Mesendoderm (in vitro differentiated cells): ENCODE data around the gene CD101.

Source experiments
- DNase-seq: peaks from one replicate; pipeline ENCODE4 v3.0.0; 2013
- H2AK5ac ChIP-seq: 2 replicates; pipeline ENCODE4 v1.6.1; 2013; ENCODE audit warnings: low read length, inconsistent platforms
- H2BK120ac ChIP-seq: 2 replicates; pipeline ENCODE4 v1.6.1; 2013; ENCODE audit warnings: low read depth, mild to moderate bottlenecking, low read length, moderate library complexity, mixed read lengths
- H2BK15ac ChIP-seq: replicated peaks from 2 replicates; pipeline ENCODE4 v1.6.1; 2013; ENCODE audit warnings: low read depth, mild to moderate bottlenecking, moderate library complexity
- H2BK5ac ChIP-seq: 2 replicates; pipeline ENCODE4 v1.6.1; 2013; ENCODE audit warnings: low read length, inconsistent platforms
- H3K18ac ChIP-seq: 2 replicates; pipeline ENCODE4 v1.6.1; 2013; ENCODE audit warnings: mild to moderate bottlenecking, low read length, mixed read lengths
- H3K23ac ChIP-seq: one replicate; pipeline ENCODE4 v1.6.1; 2013; ENCODE audit warnings: low read length
- H3K27ac ChIP-seq: 2 replicates; pipeline ENCODE4 v1.5.1; 2013; ENCODE audit warnings: low read depth, mild to moderate bottlenecking, inconsistent platforms, low read length, moderate library complexity
- H3K27me3 ChIP-seq: 2 replicates; pipeline ENCODE4 v1.6.1; 2013; ENCODE audit warnings: low read length, control low read depth, mild to moderate bottlenecking, inconsistent platforms; ENCODE audit not compliant: insufficient read depth, poor library complexity
- H3K36me3 ChIP-seq: 2 replicates; pipeline ENCODE4 v1.6.1; 2013; ENCODE audit warnings: low read length, inconsistent platforms; ENCODE audit not compliant: control insufficient read depth, insufficient read depth
- H3K4ac ChIP-seq: one replicate; pipeline ENCODE4 v1.6.1; 2013; ENCODE audit warnings: low read depth, mild to moderate bottlenecking, low read length, moderate library complexity
- H3K4me1 ChIP-seq: 2 replicates; pipeline ENCODE4 v1.6.1; 2013; ENCODE audit warnings: low read depth, low read length, inconsistent platforms; ENCODE audit not compliant: control insufficient read depth
- H3K4me2 ChIP-seq: 2 replicates; pipeline ENCODE4 v1.6.1; 2013; ENCODE audit warnings: low read length
- H3K4me3 ChIP-seq: 2 replicates; pipeline ENCODE4 v1.5.1; 2013; ENCODE audit warnings: mild to moderate bottlenecking, low read length
- H3K56ac ChIP-seq: one replicate; pipeline ENCODE4 v1.6.1; 2013; ENCODE audit warnings: low read length
- H3K79me1 ChIP-seq: 2 replicates; pipeline ENCODE4 v1.6.1; 2013; ENCODE audit warnings: low read length, inconsistent platforms
- H3K79me2 ChIP-seq: 2 replicates; pipeline ENCODE4 v1.6.1; 2013; ENCODE audit warnings: mild to moderate bottlenecking, low read length; ENCODE audit not compliant: control insufficient read depth, insufficient read depth
- H3K9ac ChIP-seq: 2 replicates; pipeline ENCODE4 v1.6.1; 2013; ENCODE audit warnings: low read length, inconsistent platforms
- H4K5ac ChIP-seq: one replicate; pipeline ENCODE4 v1.6.1; 2013; ENCODE audit warnings: low read length
- H4K8ac ChIP-seq: one replicate; pipeline ENCODE4 v1.6.1; 2013; ENCODE audit warnings: low read depth, mild to moderate bottlenecking, control low read depth, low read length, moderate library complexity
- WGBS: extraction: QIAGEN DNeasy Blood & Tissue Kit; methylation state at CpG from one replicate; pipeline ENCODE4 v1.1.7; 2013; ENCODE audit warnings: low lambda C conversion rate, missing lambda C conversion rate; ENCODE audit not compliant: insufficient coverage; ENCODE audit errors: extremely low coverage; 5-methylcytosine and 5-hydroxymethylcytosine counted together

The CD101 gene

DNA sequence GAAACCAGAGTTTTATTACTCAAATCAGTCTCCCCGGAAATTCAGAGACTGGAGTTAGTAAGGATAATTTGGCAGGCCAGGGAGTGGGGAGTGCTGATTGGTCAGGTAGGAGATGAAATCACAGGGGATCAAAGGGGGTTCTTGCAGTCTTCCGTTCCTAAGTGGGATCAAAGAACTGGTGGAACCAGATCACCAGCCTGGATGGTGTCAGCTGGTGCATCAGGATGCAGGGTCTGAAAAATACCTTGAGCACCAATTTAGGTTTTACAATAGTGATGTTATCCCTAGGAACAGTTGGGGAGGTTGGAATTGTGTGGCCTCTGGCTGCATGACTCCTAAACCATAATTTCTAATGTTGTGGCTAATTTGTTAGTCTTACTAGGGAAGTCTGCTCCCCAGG is 1.4 kb upstream of the CD101 start:
- Histone ChIP-seq H3K79me1 (no peaks in the 10 kb centered on the region), H3K9ac (no peak overlapping the region), H3K27me3 (no peaks in the 10 kb centered on the region), H3K4ac (no peak overlapping the region), H3K56ac (no peak overlapping the region), H3K36me3 (no peaks in the 10 kb centered on the region), H2BK5ac (no peak overlapping the region), H4K8ac (no peak overlapping the region), H3K4me3 (no peak overlapping the region), H3K23ac (no peak overlapping the region), H3K4me2 (no peak overlapping the region), H3K4me1 (peaks cover 5% of the 10 kb centered on the region), H2AK5ac (no peak overlapping the region), H3K18ac (no peak overlapping the region), H2BK120ac (no peak overlapping the region), H3K79me2 (no peaks in the 10 kb centered on the region), H4K5ac (no peak overlapping the region), H2BK15ac (no peak overlapping the region), H3K27ac (no peak overlapping the region)
- no peak for DNase-seq
- no CpG with 5 or more reads among the region's 2 CpGs for WGBS

DNA sequence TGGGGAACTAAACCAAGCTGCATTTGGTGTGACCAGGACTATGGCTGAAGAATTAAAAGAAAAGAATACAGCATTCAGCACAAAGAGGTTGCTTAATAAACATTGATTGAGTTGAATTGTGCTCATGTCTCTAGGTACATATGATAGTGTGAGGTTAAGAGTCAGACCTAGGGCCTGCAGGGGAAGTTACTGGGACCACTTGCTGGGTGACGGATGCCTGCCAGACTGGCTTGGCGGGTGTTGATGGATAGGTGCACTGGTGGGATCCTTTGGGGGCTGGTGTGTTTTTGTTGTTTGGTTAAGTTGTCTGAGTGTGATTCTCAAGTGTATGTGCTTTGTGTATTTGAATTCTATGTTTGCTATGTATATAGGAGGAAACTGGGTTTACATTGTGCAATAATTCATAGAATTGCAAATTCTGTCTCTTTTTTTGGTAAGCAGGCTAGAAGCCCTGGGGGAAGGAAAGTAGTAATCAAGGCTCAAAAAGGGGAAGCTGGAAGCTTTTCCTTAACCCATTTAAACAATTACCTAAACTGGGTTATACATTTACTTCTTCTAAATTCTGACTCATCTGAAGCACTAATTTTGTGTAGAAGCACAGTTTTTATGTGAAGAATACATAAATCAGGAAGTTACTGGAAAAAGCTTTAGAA is 1.8 kb downstream of the CD101 start:
- DNase-seq, result peak; percentile 31
- Histone ChIP-seq H3K56ac (peak overlapping the region; percentile 22), H3K18ac (no peak overlapping the region), H3K79me1 (no peaks in the 10 kb centered on the region), H3K4me2 (no peak overlapping the region), H3K4ac (no peak overlapping the region), H4K5ac (no peak overlapping the region), H3K4me3 (no peak overlapping the region), H3K36me3 (no peaks in the 10 kb centered on the region), H3K4me1 (peaks cover 5% of the 10 kb centered on the region), H3K27me3 (no peaks in the 10 kb centered on the region), H3K79me2 (no peaks in the 10 kb centered on the region), H2BK5ac (no peak overlapping the region), H2AK5ac (no peak overlapping the region), H3K23ac (no peak overlapping the region), H3K27ac (no peak overlapping the region), H2BK15ac (no peak overlapping the region), H2BK120ac (no peak overlapping the region), H3K9ac (no peak overlapping the region), H4K8ac (no peak overlapping the region)
- WGBS, result no CpG with 5 or more reads among the region's 2 CpGs

DNA sequence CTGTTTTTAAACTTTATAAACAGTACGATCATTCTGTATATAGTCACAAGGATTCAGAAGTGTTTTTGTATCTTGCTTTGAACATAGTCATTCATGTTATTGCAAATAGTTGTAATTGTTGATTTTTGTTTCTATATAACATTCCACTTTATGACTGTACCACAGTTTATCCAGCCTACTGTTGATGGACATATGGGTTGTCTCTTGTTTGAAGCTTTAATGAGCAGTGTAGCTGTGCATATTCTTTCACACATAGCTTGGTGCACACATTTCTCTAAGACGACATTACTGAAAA is 6.1 kb downstream of the CD101 start:
- DNase-seq, result no peak
- Histone ChIP-seq H2BK120ac (no peak overlapping the region), H3K4ac (no peak overlapping the region), H3K23ac (no peak overlapping the region), H4K5ac (no peak overlapping the region), H3K9ac (no peak overlapping the region), H3K27me3 (no peaks in the 10 kb centered on the region), H3K4me1 (peaks cover 5% of the 10 kb centered on the region), H3K79me2 (no peaks in the 10 kb centered on the region), H3K27ac (no peak overlapping the region), H3K36me3 (no peaks in the 10 kb centered on the region), H3K4me3 (no peak overlapping the region), H2AK5ac (no peak overlapping the region), H3K79me1 (no peaks in the 10 kb centered on the region), H4K8ac (no peak overlapping the region), H2BK15ac (no peak overlapping the region), H3K18ac (no peak overlapping the region), H3K4me2 (no peak overlapping the region), H3K56ac (no peak overlapping the region), H2BK5ac (no peak overlapping the region)
- no CpG with 5 or more reads among the region's 2 CpGs for WGBS

DNA sequence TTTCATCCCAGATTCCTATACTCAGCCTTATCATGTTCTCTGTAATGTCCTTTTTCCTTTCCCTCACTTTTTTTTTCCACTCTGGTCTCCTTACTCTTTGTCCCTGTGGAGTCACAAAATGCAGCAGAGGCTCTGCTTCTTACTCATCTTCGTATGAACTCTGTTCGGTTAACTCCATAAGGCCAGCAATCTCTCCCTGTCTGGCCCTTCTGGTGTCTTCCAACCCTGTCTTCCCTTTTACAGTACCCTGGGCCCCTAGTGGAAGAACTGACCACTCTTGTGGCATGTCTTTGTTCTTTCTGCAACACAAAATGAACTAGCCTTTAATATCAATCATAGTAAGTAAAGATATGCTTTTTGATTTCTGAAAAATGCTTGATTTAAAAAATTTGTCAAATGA is 7.1 kb downstream of the CD101 start:
- H3K4me1 ChIP-seq, result no peaks in the 10 kb centered on the region
- H3K27ac ChIP-seq, result no peak overlapping the region
- H3K56ac ChIP-seq, result no peak overlapping the region
- no peak overlapping the region for H2BK5ac ChIP-seq
- H3K79me2 ChIP-seq, result no peaks in the 10 kb centered on the region
- DNase-seq, result no peak
- no peak overlapping the region for H3K23ac ChIP-seq
- no peak overlapping the region for H2AK5ac ChIP-seq
- no peak overlapping the region for H3K4ac ChIP-seq
- H3K9ac ChIP-seq, result no peak overlapping the region
- H2BK120ac ChIP-seq, result no peak overlapping the region
- no peak overlapping the region for H3K4me3 ChIP-seq
- H3K36me3 ChIP-seq, result no peaks in the 10 kb centered on the region
- no peak overlapping the region for H4K8ac ChIP-seq
- WGBS, result no CpG with 5 or more reads among the region's 2 CpGs
- H4K5ac ChIP-seq, result no peak overlapping the region
- H2BK15ac ChIP-seq, result no peak overlapping the region
- H3K18ac ChIP-seq, result no peak overlapping the region
- no peaks in the 10 kb centered on the region for H3K79me1 ChIP-seq
- no peak overlapping the region for H3K4me2 ChIP-seq
- H3K27me3 ChIP-seq, result no peaks in the 10 kb centered on the region

DNA sequence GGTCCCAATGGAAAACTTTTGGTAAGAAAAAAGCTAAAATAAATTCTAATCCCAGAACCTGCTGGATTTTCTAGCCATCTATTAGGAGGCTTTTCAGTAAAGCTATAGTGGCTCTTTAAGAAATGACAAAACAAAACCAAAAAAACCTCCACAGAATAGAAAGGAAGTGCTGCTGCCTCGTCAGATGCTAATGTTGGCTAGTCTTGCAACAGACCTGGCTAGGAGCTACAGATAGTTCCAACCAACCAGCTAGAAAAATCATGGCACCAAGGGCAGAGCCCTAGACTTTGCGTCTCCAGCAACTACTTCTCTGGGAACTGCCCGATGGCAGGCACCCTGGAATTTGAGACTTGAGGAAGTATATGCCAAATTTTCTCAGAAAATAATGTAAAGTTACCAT is 7.6 kb downstream of the CD101 start:
- no peak overlapping the region for H2BK15ac ChIP-seq
- no peak overlapping the region for H2BK120ac ChIP-seq
- no peak overlapping the region for H3K18ac ChIP-seq
- no peak overlapping the region for H3K4ac ChIP-seq
- no peak overlapping the region for H3K4me3 ChIP-seq
- H4K8ac ChIP-seq, result no peak overlapping the region
- H3K79me1 ChIP-seq, result no peaks in the 10 kb centered on the region
- H4K5ac ChIP-seq, result no peak overlapping the region
- H3K36me3 ChIP-seq, result no peaks in the 10 kb centered on the region
- H2AK5ac ChIP-seq, result no peak overlapping the region
- no peak overlapping the region for H2BK5ac ChIP-seq
- no peaks in the 10 kb centered on the region for H3K27me3 ChIP-seq
- no peak overlapping the region for H3K56ac ChIP-seq
- H3K9ac ChIP-seq, result no peak overlapping the region
- no peak for DNase-seq
- WGBS, result no CpG with 5 or more reads among the region's 3 CpGs
- H3K4me2 ChIP-seq, result no peak overlapping the region
- H3K27ac ChIP-seq, result no peak overlapping the region
- no peaks in the 10 kb centered on the region for H3K4me1 ChIP-seq
- no peak overlapping the region for H3K23ac ChIP-seq
- H3K79me2 ChIP-seq, result no peaks in the 10 kb centered on the region

DNA sequence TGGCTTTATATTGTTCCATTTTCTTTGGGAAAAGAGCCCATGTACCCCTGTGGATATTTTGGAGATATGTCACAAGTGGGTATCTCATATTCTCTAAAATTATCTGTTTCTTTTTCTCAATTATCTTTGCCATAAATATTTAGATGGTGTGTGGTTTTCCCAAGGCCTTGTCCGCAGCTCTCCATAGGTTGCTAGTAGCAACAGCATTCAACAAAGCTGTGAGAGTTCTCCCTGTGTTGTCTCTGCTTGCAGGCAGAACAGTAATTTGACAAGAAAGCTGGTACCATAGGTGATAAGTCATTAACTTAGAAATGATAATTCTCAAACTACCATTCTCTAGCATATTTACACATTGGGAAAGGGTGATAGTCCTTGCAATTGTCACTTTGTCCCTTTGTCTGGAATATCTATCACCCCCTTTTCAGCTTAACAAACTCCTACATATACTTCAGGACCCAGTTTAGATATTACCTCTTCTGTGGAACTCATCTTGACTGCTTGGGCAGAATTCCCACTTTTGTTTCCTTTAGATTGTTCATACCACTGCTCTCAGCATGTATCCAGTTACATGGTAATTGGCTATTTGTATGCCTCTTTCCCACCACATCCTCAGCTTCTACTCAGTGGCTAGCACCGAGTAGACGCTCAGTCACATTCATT is 8.9 kb downstream of the CD101 start:
- H2BK15ac ChIP-seq, result no peak overlapping the region
- no CpG with 5 or more reads among the region's 3 CpGs for WGBS
- H3K27ac ChIP-seq, result no peak overlapping the region
- no peak overlapping the region for H3K4me2 ChIP-seq
- H3K79me1 ChIP-seq, result no peaks in the 10 kb centered on the region
- no peak overlapping the region for H4K5ac ChIP-seq
- DNase-seq, result no peak
- H3K18ac ChIP-seq, result no peak overlapping the region
- H3K9ac ChIP-seq, result no peak overlapping the region
- H3K23ac ChIP-seq, result no peak overlapping the region
- H3K27me3 ChIP-seq, result no peaks in the 10 kb centered on the region
- no peak overlapping the region for H3K4me3 ChIP-seq
- no peak overlapping the region for H4K8ac ChIP-seq
- no peak overlapping the region for H3K56ac ChIP-seq
- no peak overlapping the region for H2BK120ac ChIP-seq
- no peak overlapping the region for H3K4ac ChIP-seq
- no peak overlapping the region for H2BK5ac ChIP-seq
- H2AK5ac ChIP-seq, result no peak overlapping the region
- H3K36me3 ChIP-seq, result no peaks in the 10 kb centered on the region
- no peaks in the 10 kb centered on the region for H3K79me2 ChIP-seq
- H3K4me1 ChIP-seq, result no peaks in the 10 kb centered on the region
